K562 (cell line): Measurements from ENCODE around the gene GBA3. TPM values are rescaled to one million over a fixed set of nuclear protein-coding genes. Genes with fewer than 3 reads are reported as not detected.

Experiments used
- ATAC-seq: fragments of 200-7000 bp; cut with Tn5 transposase; 3 replicates; pipeline ENCODE4 v1.9.1; 2020; ENCODE audit warnings: moderate library complexity
- BruUV-seq: library from RNA; stranded (reverse); fragments of 400-500 nt; replicated peaks from 2 replicates; lab custom pipeline; 2021; lab: Mats Ljungman, UMichigan
- CTCF ChIA-PET: fragments of 300-600 bp; formaldehyde crosslinking; extraction: SDS; loops from one replicate; lab custom pipeline; 2021; ENCODE audit warnings: low intra/inter-chr PET ratio; lab: Yijun Ruan, JAX
- POLR2A ChIA-PET: fragments of 300-600, 350-650 bp; sonication (Branson Sonifier 250); formaldehyde crosslinking; extraction: SDS; loops from one replicate; lab custom pipeline; 2021; ENCODE audit warnings: antibody characterized with exemption, inconsistent platforms; lab: Yijun Ruan, JAX
- DNase-seq, 4 experiments: peaks; one replicate each; pipeline versions ENCODE4 v3.0.0 to v3.0.0-alpha.2; 2011 to 2018; ENCODE audit warnings: low spot score in 3 of 4, mixed read lengths in 3 of 4; ENCODE audit errors: extremely low read depth in 1 of 4
- FAIRE-seq: peaks from 2 replicates; lab custom pipeline; 2011; peaks lifted over from hg19 to GRCh38; lab: Jason Lieb, UNC
- H2AFZ ChIP-seq: 2 replicates; pipeline ENCODE4 v1.6.0; 2011; ENCODE audit warnings: low read depth, low read length, control low read depth, inconsistent platforms
- H3K27ac ChIP-seq: fragments of 200-600 bp; 3 replicates; pipeline ENCODE4 v1.8.0; 2011; ENCODE audit warnings: low read depth, mild to moderate bottlenecking, control low read depth, inconsistent platforms, low read length, moderate library complexity, mixed read lengths; ENCODE audit errors: extremely low read depth
- H3K27me3 ChIP-seq, 2 experiments: fragments of 300-600 bp in 1 of 2; 2 replicates in 1 of 2; 3 replicates in 1 of 2; pipeline versions ENCODE4 v1.6.0 to v1.8.0; 2011; ENCODE audit warnings: inconsistent platforms in 2 of 2, low read length in 2 of 2, mild to moderate bottlenecking in 1 of 2, mixed read lengths in 1 of 2, moderate library complexity in 1 of 2; ENCODE audit not compliant: control insufficient read depth in 2 of 2, insufficient read depth in 2 of 2
- H3K36me3 ChIP-seq: fragments of 300-600 bp; 3 replicates; pipeline ENCODE4 v1.8.0; 2011; ENCODE audit warnings: mild to moderate bottlenecking, low read length, inconsistent platforms; ENCODE audit not compliant: control insufficient read depth, insufficient read depth
- H3K4me1 ChIP-seq, 2 experiments: fragments of 200-600 bp in 1 of 2; replicated peaks in 1 of 2; 2 replicates in 1 of 2; 3 replicates in 1 of 2; pipeline versions ENCODE4 v1.5.1 to v1.8.0; 2011; ENCODE audit warnings: inconsistent platforms in 2 of 2, low read length in 2 of 2, mild to moderate bottlenecking in 1 of 2, mixed read lengths in 1 of 2, moderate library complexity in 1 of 2; ENCODE audit not compliant: control insufficient read depth in 2 of 2, insufficient read depth in 2 of 2
- H3K4me2 ChIP-seq: 2 replicates; pipeline ENCODE4 v1.6.1; 2011; ENCODE audit warnings: low read length, control low read depth, inconsistent platforms, mixed read lengths; ENCODE audit not compliant: insufficient read depth
- H3K4me3 ChIP-seq: fragments of 200-600 bp; sonication (generic), shearing (Covaris generic); 2 replicates; pipeline ENCODE4 v1.5.1; 2016; ENCODE audit warnings: control low read depth, inconsistent platforms
- H3K79me2 ChIP-seq: fragments of 200-600 bp; 3 replicates; pipeline ENCODE4 v1.8.0; 2011; ENCODE audit warnings: low read length, inconsistent platforms; ENCODE audit not compliant: control insufficient read depth, insufficient read depth
- H3K9ac ChIP-seq, 2 experiments: 2 replicates each; pipeline versions ENCODE4 v1.6.0 to v1.6.1; 2011; ENCODE audit warnings: low read depth in 2 of 2, low read length in 2 of 2, control low read depth in 1 of 2, inconsistent platforms in 1 of 2, mild to moderate bottlenecking in 1 of 2, mixed read lengths in 1 of 2; ENCODE audit not compliant: insufficient read depth in 1 of 2
- H3K9me1 ChIP-seq: one replicate; pipeline ENCODE4 v1.6.0; 2011; ENCODE audit warnings: inconsistent platforms, mild to moderate bottlenecking, low read length, moderate library complexity; ENCODE audit not compliant: control insufficient read depth, insufficient read depth
- H3K9me3 ChIP-seq: replicated peaks from 2 replicates; pipeline ENCODE4 v1.5.1; 2011; ENCODE audit warnings: low read depth, low read length, inconsistent platforms; ENCODE audit not compliant: control insufficient read depth, insufficient read depth
- H4K20me1 ChIP-seq: replicated peaks from 2 replicates; pipeline ENCODE4 v1.6.1; 2011; ENCODE audit warnings: low read length, inconsistent platforms, mixed read lengths; ENCODE audit not compliant: control insufficient read depth, insufficient read depth
- BRCA1 ChIP-seq, 2 experiments: fragments of 450-650 bp in 1 of 2; sonication (generic) in 1 of 2; formaldehyde crosslinking in 1 of 2; IDR thresholded peaks; 2 replicates each; pipeline versions ENCODE4 v1.5.0 to v1.6.1; 2017 to 2020; ENCODE audit warnings: mild to moderate bottlenecking in 1 of 2, missing genetic modification reagents in 1 of 2
- CREB1 ChIP-seq, 2 experiments: sonication (generic) in 1 of 2; formaldehyde crosslinking in 1 of 2; IDR thresholded peaks; 2 replicates each; pipeline versions ENCODE4 v1.6.1 to v1.8.0; 2012 to 2022; ENCODE audit warnings: inconsistent platforms in 1 of 2, mild to moderate bottlenecking in 1 of 2, missing genetic modification reagents in 1 of 2, moderate library complexity in 1 of 2
- CXXC5 ChIP-seq: fragments of 250-450 bp; sonication (Bioruptor Pico); IDR thresholded peaks from 2 replicates; pipeline ENCODE4 v1.8.0; 2022; ENCODE audit warnings: inconsistent platforms, mild to moderate bottlenecking, moderate library complexity
- DIDO1 ChIP-seq: fragments of 450-650 bp; IDR thresholded peaks from 2 replicates; pipeline ENCODE4 v1.6.1; 2016; ENCODE audit warnings: low read depth, missing biosample characterization, missing genetic modification characterization
- DLX4 ChIP-seq: fragments of 250-450 bp; sonication (Bioruptor Pico); IDR thresholded peaks from 2 replicates; pipeline ENCODE4 v1.6.1; 2021; ENCODE audit warnings: mild to moderate bottlenecking
- FOXA1 ChIP-seq: fragments of 450-650 bp; IDR thresholded peaks from 2 replicates; pipeline ENCODE4 v1.6.1; 2016; ENCODE audit warnings: mild to moderate bottlenecking, borderline replicate concordance
- HES1 ChIP-seq: fragments of 450-650 bp; IDR thresholded peaks from 2 replicates; pipeline ENCODE4 v1.6.1; 2016; ENCODE audit warnings: low read depth, mild to moderate bottlenecking, moderate library complexity
- IRF1 ChIP-seq: sonication (generic); formaldehyde crosslinking; IDR thresholded peaks from 2 replicates; pipeline ENCODE4 v1.8.0; 2022; ENCODE audit warnings: missing genetic modification reagents, mild to moderate bottlenecking, borderline replicate concordance
- JUN ChIP-seq, 2 experiments: sonication (generic) in 1 of 2; formaldehyde crosslinking in 1 of 2; IDR thresholded peaks; 2 replicates each; pipeline versions ENCODE4 v1.6.1 to v1.8.0; 2012 to 2022; ENCODE audit warnings: borderline replicate concordance in 2 of 2, mild to moderate bottlenecking in 2 of 2, improper control_type of control experiment in 1 of 2, low read depth in 1 of 2, low read length in 1 of 2, missing genetic modification reagents in 1 of 2
- NFIX ChIP-seq: fragments of 250-450 bp; sonication (Bioruptor Pico); IDR thresholded peaks from 2 replicates; pipeline ENCODE4 v1.4.0; 2020; ENCODE audit warnings: low read depth, mild to moderate bottlenecking, moderate library complexity
- PRMT5 ChIP-seq: sonication (generic); formaldehyde crosslinking; IDR thresholded peaks from 2 replicates; pipeline ENCODE4 v1.5.0; 2020; ENCODE audit warnings: missing genetic modification reagents
- RERE ChIP-seq: sonication (generic); formaldehyde crosslinking; IDR thresholded peaks from 2 replicates; pipeline ENCODE4 v1.8.0; 2023; ENCODE audit warnings: missing genetic modification reagents, mild to moderate bottlenecking, borderline replicate concordance
- ZNF12 ChIP-seq: sonication (generic); formaldehyde crosslinking; IDR thresholded peaks from 2 replicates; pipeline ENCODE4 v1.4.0; 2020; ENCODE audit warnings: mild to moderate bottlenecking, missing genetic modification reagents
- ZNF184 ChIP-seq: sonication (generic); formaldehyde crosslinking; IDR thresholded peaks from 2 replicates; pipeline ENCODE4 v1.5.0; 2020; ENCODE audit warnings: missing genetic modification reagents
- ZNF274 ChIP-seq: IDR thresholded peaks from 2 replicates; pipeline ENCODE4 v1.6.1; 2011; ENCODE audit warnings: low read depth, mild to moderate bottlenecking, low read length, moderate library complexity, borderline replicate concordance
- WGBS: fragments of 100-300 bp; shearing (Covaris generic); methylation state at CpG from one replicate; pipeline ENCODE4 v1.1.6; 2016; ENCODE audit warnings: low coverage, mixed read lengths; ENCODE audit not compliant: insufficient coverage; ENCODE audit errors: missing lambda C conversion rate; 5-methylcytosine and 5-hydroxymethylcytosine counted together
- in situ Hi-C: fragments of 300-500 bp; cut with MboI; formaldehyde crosslinking; loops from 4 replicates; pipeline ENCODE4 v1.15.0; 2018; ENCODE audit warnings: inconsistent platforms, mixed read lengths
- intact Hi-C: fragments of 100-400 bp; cut with micrococcal nuclease; formaldehyde crosslinking; loops from 2 replicates; pipeline ENCODE4 v1.14.2; 2022
- polyA plus RNA-seq, 8 experiments: library from polyadenylated mRNA; depleted of rRNA in 4 of 8; stranded (reverse) in 5 of 8; unstranded in 3 of 8; fragments of >200 nt; fragmentation: Nextera tagmentation in 2 of 8; fragmentation: Illumina TruSeq in 1 of 8; extraction: Ambion mirVana in 2 of 8; extraction: Trizol in 1 of 8; gene quantifications; 2 replicates each; pipeline versions ENCODE4 v1.2.1 to v1.2.3, GENCODE V29; 2011 to 2014; ENCODE audit warnings: inconsistent platforms in 1 of 8, missing spikeins in 1 of 8
- total RNA-seq, 7 experiments: library from RNA; depleted of rRNA in 6 of 7; stranded (reverse); fragments of >200 nt in 6 of 7; fragmentation: Illumina TruSeq in 2 of 7; extraction: Trizol in 2 of 7; gene quantifications; 2 replicates each; pipeline versions ENCODE4 v1.2.1 to v1.2.3, GENCODE V29; 2011 to 2021; ENCODE audit warnings: low replicate concordance in 1 of 7

GBA3 gene
- total and polyA plus RNA-seq, 9 of the 15 experiments (the other 6 are each of a cell fraction or from before 2014, with no cell fraction given), result 0.13 to 0.75 (median 0.40) TPM; not detected in 1

GRCh38 chr4:22739968-22740367, 47.2 kb downstream of the GBA3 start:
- POLR2A ChIA-PET, result no interaction called here
- no peaks in the 10 kb centered on the region for H3K36me3 ChIP-seq
- H3K9ac ChIP-seq, result no peak overlapping the region
- no peaks in the 10 kb centered on the region for H3K27me3 ChIP-seq
- H3K4me1 ChIP-seq, result no peaks in the 10 kb centered on the region
- no peaks in the 10 kb centered on the region for H3K79me2 ChIP-seq
- no peak overlapping the region for H2AFZ ChIP-seq
- H4K20me1 ChIP-seq, result no peaks in the 10 kb centered on the region
- intact Hi-C loops, result no loop called here
- no peak overlapping the region for H3K27ac ChIP-seq
- H3K4me2 ChIP-seq, result no peak overlapping the region
- no peak overlapping the region for H3K4me3 ChIP-seq
- ATAC-seq, result no peak
- CTCF ChIA-PET, result no interaction called here
- 0% methylated on average over 3 of the region's 3 CpGs for WGBS
- no peak for DNase-seq
- no TSS peak for BruUV-seq
- no peak for TF ChIP-seq DIDO1 (tag)
- TF ChIP-seq HES1, result no peak
- TF ChIP-seq DLX4 (CRISPR knock-in tag), result no peak
- no peak for TF ChIP-seq BRCA1 (IDR thresholded peaks at IDR 0.05)
- TF ChIP-seq BRCA1 (CRISPR knock-in tag; IDR thresholded peaks at IDR 0.05), result no peak
- no peak for TF ChIP-seq CXXC5 (CRISPR knock-in tag)
- TF ChIP-seq NFIX (CRISPR knock-in tag), result no peak
- TF ChIP-seq ZNF274, result no peak
- no peak for TF ChIP-seq ZNF184 (CRISPR knock-in tag)
- TF ChIP-seq FOXA1, result no peak
- no peak for TF ChIP-seq JUN (IDR thresholded peaks at IDR 0.05; ENCODE audit: borderline replicate concordance, low read depth, low read length)
- no peak for TF ChIP-seq JUN (CRISPR knock-in tag; IDR thresholded peaks at IDR 0.05; ENCODE audit: borderline replicate concordance)
- no peak for TF ChIP-seq CREB1 (IDR thresholded peaks at IDR 0.05)
- TF ChIP-seq CREB1 (CRISPR knock-in tag; IDR thresholded peaks at IDR 0.05), result no peak
- TF ChIP-seq ZNF12, result no peak
- no peak for TF ChIP-seq RERE (CRISPR knock-in tag)
- TF ChIP-seq PRMT5, result no peak
- no peak for TF ChIP-seq IRF1 (CRISPR knock-in tag)
- TF ChIP-seq, all 486 proteins: peak for 0
- Histone ChIP-seq H3K9me3 (no peaks in the 10 kb centered on the region), H3K9me1 (no peaks in the 10 kb centered on the region)
- FAIRE-seq, result no peak
- in situ Hi-C loops, result no loop called here
